IgD-negative memory B cell (primary cell): ENCODE measurements around the gene WDR5B. TPM values are rescaled to one million over a fixed set of nuclear protein-coding genes. Genes with fewer than 3 reads are reported as not detected.
"Not testable (repeated sequence)": the region's sequence is repeated elsewhere in the genome, so short reads cannot be mapped to it uniquely, and the experiment has no call there.

Experiments
- H3K27ac Mint-ChIP-seq, 3 donors: one replicate each; pipeline ENCODE4 v1.8.0; 2020 to 2022; ENCODE audit warnings: mild to moderate bottlenecking in 3 of 3, mixed read lengths in 3 of 3, moderate library complexity in 1 of 3
- H3K27me3 Mint-ChIP-seq: one replicate; pipeline ENCODE4 v1.8.0; 2021; ENCODE audit warnings: mixed read lengths
- H3K36me3 Mint-ChIP-seq: one replicate; pipeline ENCODE4 v1.8.0; 2020; ENCODE audit warnings: mild to moderate bottlenecking, mixed read lengths
- H3K4me1 Mint-ChIP-seq, 3 donors: one replicate each; pipeline ENCODE4 v1.8.0; 2020 to 2022; ENCODE audit warnings: mixed read lengths in 3 of 3, mild to moderate bottlenecking in 1 of 3
- H3K4me3 Mint-ChIP-seq, 4 donors: one replicate each; pipeline ENCODE4 v1.8.0; 2020 to 2022; ENCODE audit warnings: mild to moderate bottlenecking in 4 of 4, mixed read lengths in 4 of 4, moderate library complexity in 3 of 4
- H3K9me3 Mint-ChIP-seq, 3 donors: one replicate each; pipeline ENCODE4 v1.8.0; 2020 to 2021; ENCODE audit warnings: mixed read lengths in 3 of 3, mild to moderate bottlenecking in 1 of 3
- polyA plus RNA-seq: library from polyadenylated mRNA; unstranded; fragments of 300-500 nt; fragmentation: Illumina TruSeq; gene quantifications from one replicate; pipeline ENCODE4 v1.2.3, GENCODE V29; 2021

WDR5B gene
- 0.68 TPM for polyA plus RNA-seq

- Mint-ChIP-seq H3K27ac (peak within 1 kb of the TSS; percentile 98 to 100 (median 99)), H3K4me3 (peak within 1 kb of the TSS; percentile 93 to 99 (median 97)), H3K36me3 (peaks cover 7% of the 10 kb centered on the region), H3K9me3 (no peaks in the 10 kb centered on the region), H3K4me1 (peaks cover 31 to 45% (median 37%) of the 10 kb centered on the region in 3 donors), H3K27me3 (no peaks in the 10 kb centered on the region)
Measured at GRCh38 chr3:122415762-122416654, at the start of gene WDR5B. Gene WDR5B (minus strand): TSS chr3:122416062. CDS start chr3:122415528, 534 bp downstream.

GRCh38 chr3:122464659-122465058 is 48.8 kb upstream of the WDR5B start:
- Mint-ChIP-seq H3K4me1 (peaks cover 5 to 11% (median 9%) of the 10 kb centered on the region in 3 donors), H3K36me3 (peaks cover 5% of the 10 kb centered on the region), H3K27ac (no peak overlapping the region), H3K9me3 (no peaks in the 10 kb centered on the region), H3K27me3 (no peaks in the 10 kb centered on the region), H3K4me3 (no peak overlapping the region)

- H3K4me3 Mint-ChIP-seq: no peak overlapping the region
- peaks cover 0 to 3% (median 0%) of the 10 kb centered on the region in 3 donors for H3K4me1 Mint-ChIP-seq
- peaks cover 5% of the 10 kb centered on the region for H3K36me3 Mint-ChIP-seq
- no peaks in the 10 kb centered on the region for H3K9me3 Mint-ChIP-seq
- no peaks in the 10 kb centered on the region for H3K27me3 Mint-ChIP-seq
- no peak overlapping the region for H3K27ac Mint-ChIP-seq
Measured at GRCh38 chr3:122462406-122462805, 46.5 kb upstream of the WDR5B start.

- Mint-ChIP-seq H3K9me3 (no peaks in the 10 kb centered on the region), H3K36me3 (peaks cover 5% of the 10 kb centered on the region), H3K27ac (no peak overlapping the region), H3K4me3 (no peak overlapping the region), H3K27me3 (no peaks in the 10 kb centered on the region), H3K4me1 (peaks cover 0 to 3% (median 0%) of the 10 kb centered on the region in 3 donors)
Measured at GRCh38 chr3:122461806-122462205, 45.9 kb upstream of the WDR5B start.

GRCh38 chr3:122458992-122459391 is 43.1 kb upstream of the WDR5B start:
- Mint-ChIP-seq H3K27me3 (no peaks in the 10 kb centered on the region), H3K4me1 (peaks cover 0 to 5% (median 3%) of the 10 kb centered on the region in 3 donors), H3K36me3 (peaks cover 1% of the 10 kb centered on the region), H3K9me3 (no peaks in the 10 kb centered on the region), H3K4me3 (no peak overlapping the region), H3K27ac (no peak overlapping the region)

GRCh38 chr3:122457706-122458105 is 41.8 kb upstream of the WDR5B start:
- Mint-ChIP-seq H3K4me3 (no peak overlapping the region), H3K36me3 (no peaks in the 10 kb centered on the region), H3K4me1 (peaks cover 0 to 5% (median 3%) of the 10 kb centered on the region in 3 donors), H3K27ac (no peak overlapping the region), H3K9me3 (no peaks in the 10 kb centered on the region), H3K27me3 (no peaks in the 10 kb centered on the region)

- Mint-ChIP-seq H3K27ac (peak overlapping the region in 1 of 3 donors; percentile 14), H3K27me3 (no peaks in the 10 kb centered on the region), H3K4me1 (peaks cover 0 to 5% (median 0%) of the 10 kb centered on the region in 3 donors), H3K36me3 (no peaks in the 10 kb centered on the region), H3K4me3 (no peak overlapping the region), H3K9me3 (no peaks in the 10 kb centered on the region)
Measured at GRCh38 chr3:122456074-122456473, 40.2 kb upstream of the WDR5B start.

GRCh38 chr3:122451371-122451770 is 35.5 kb upstream of the WDR5B start:
- H3K4me1 Mint-ChIP-seq: peaks cover 2 to 8% (median 4%) of the 10 kb centered on the region in 3 donors
- H3K36me3 Mint-ChIP-seq: peaks cover 20% of the 10 kb centered on the region

GRCh38 chr3:122448218-122448617 is 32.4 kb upstream of the WDR5B start:
- H3K4me3 Mint-ChIP-seq, H3K27me3 Mint-ChIP-seq, H3K9me3 Mint-ChIP-seq, H3K27ac Mint-ChIP-seq, H3K4me1 Mint-ChIP-seq: not testable (repeated sequence)
- peaks cover 39% of the 10 kb centered on the region for H3K36me3 Mint-ChIP-seq

More at GRCh38 chr3:122451371-122451770, 35.5 kb upstream of the WDR5B start:
- no peak overlapping the region for H3K4me3 Mint-ChIP-seq
- H3K27me3 Mint-ChIP-seq: no peaks in the 10 kb centered on the region
- H3K9me3 Mint-ChIP-seq: no peaks in the 10 kb centered on the region
- no peak overlapping the region for H3K27ac Mint-ChIP-seq

- H3K36me3 Mint-ChIP-seq: peaks cover 44% of the 10 kb centered on the region
- not testable (repeated sequence) for H3K27me3 Mint-ChIP-seq, H3K4me1 Mint-ChIP-seq, H3K9me3 Mint-ChIP-seq, H3K4me3 Mint-ChIP-seq
- H3K27ac Mint-ChIP-seq: peak overlapping the region in 1 of 3 donors; percentile 89
Measured at GRCh38 chr3:122444491-122444887, 28.6 kb upstream of the WDR5B start.

- Mint-ChIP-seq H3K36me3 (peaks cover 39% of the 10 kb centered on the region), H3K27ac (peak overlapping the region in 1 of 3 donors; percentile 89), H3K4me3 (peak overlapping the region in 1 of 4 donors; percentile 5)
- not testable (repeated sequence) for H3K4me1 Mint-ChIP-seq, H3K27me3 Mint-ChIP-seq, H3K9me3 Mint-ChIP-seq
Measured at GRCh38 chr3:122443762-122444490, 28.1 kb upstream of the WDR5B start.

GRCh38 chr3:122443090-122443489 is 27.2 kb upstream of the WDR5B start:
- Mint-ChIP-seq H3K4me3 (no peak overlapping the region), H3K9me3 (peaks cover 1 to 3% (median 2%) of the 10 kb centered on the region in 3 donors), H3K27ac (peak overlapping the region in 1 of 3 donors; percentile 89), H3K4me1 (peaks cover 0 to 5% (median 3%) of the 10 kb centered on the region in 3 donors), H3K27me3 (no peaks in the 10 kb centered on the region), H3K36me3 (peaks cover 36% of the 10 kb centered on the region)

- Mint-ChIP-seq H3K36me3 (peaks cover 30% of the 10 kb centered on the region), H3K4me1 (no peaks in the 10 kb centered on the region), H3K27me3 (no peaks in the 10 kb centered on the region), H3K4me3 (no peak overlapping the region), H3K27ac (no peak overlapping the region), H3K9me3 (peaks cover 0 to 5% (median 4%) of the 10 kb centered on the region in 3 donors)
Measured at GRCh38 chr3:122435950-122436349, 20.1 kb upstream of the WDR5B start.

- peaks cover 0 to 2% (median 0%) of the 10 kb centered on the region in 3 donors for H3K4me1 Mint-ChIP-seq
- no peaks in the 10 kb centered on the region for H3K27me3 Mint-ChIP-seq
- H3K36me3 Mint-ChIP-seq: peaks cover 21% of the 10 kb centered on the region
- H3K27ac Mint-ChIP-seq: no peak overlapping the region
- H3K9me3 Mint-ChIP-seq: peaks cover 0 to 13% (median 0%) of the 10 kb centered on the region in 3 donors
- H3K4me3 Mint-ChIP-seq: no peak overlapping the region
Measured at GRCh38 chr3:122430371-122430770, 14.5 kb upstream of the WDR5B start.

- Mint-ChIP-seq H3K27ac (peak overlapping the region in 1 of 3 donors; percentile 2), H3K9me3 (peaks cover 0 to 13% (median 0%) of the 10 kb centered on the region in 3 donors), H3K36me3 (peaks cover 11% of the 10 kb centered on the region)
Measured at GRCh38 chr3:122427857-122428471, 12.1 kb upstream of the WDR5B start.

More at GRCh38 chr3:122427857-122428471, 12.1 kb upstream of the WDR5B start:
- no peaks in the 10 kb centered on the region for H3K27me3 Mint-ChIP-seq
- no peak overlapping the region for H3K4me3 Mint-ChIP-seq
- peaks cover 0 to 2% (median 0%) of the 10 kb centered on the region in 3 donors for H3K4me1 Mint-ChIP-seq
